Measurements from ENCODE around the gene LOXL1. TPM values are rescaled to one million over a fixed set of nuclear protein-coding genes. Genes with fewer than 3 reads are reported as not detected.

The LOXL1 gene
- total RNA-seq, 1 donor from 2014 or later: 163 TPM

- H3K4me1 Mint-ChIP-seq (ENCODE audit: low read depth, unreplicated experiment): peaks cover 44% of the 10 kb centered on the region
- peaks cover 23% of the 10 kb centered on the region for H3K27me3 Mint-ChIP-seq (ENCODE audit: unreplicated experiment)
- TF ChIP-seq, protein P1, sequence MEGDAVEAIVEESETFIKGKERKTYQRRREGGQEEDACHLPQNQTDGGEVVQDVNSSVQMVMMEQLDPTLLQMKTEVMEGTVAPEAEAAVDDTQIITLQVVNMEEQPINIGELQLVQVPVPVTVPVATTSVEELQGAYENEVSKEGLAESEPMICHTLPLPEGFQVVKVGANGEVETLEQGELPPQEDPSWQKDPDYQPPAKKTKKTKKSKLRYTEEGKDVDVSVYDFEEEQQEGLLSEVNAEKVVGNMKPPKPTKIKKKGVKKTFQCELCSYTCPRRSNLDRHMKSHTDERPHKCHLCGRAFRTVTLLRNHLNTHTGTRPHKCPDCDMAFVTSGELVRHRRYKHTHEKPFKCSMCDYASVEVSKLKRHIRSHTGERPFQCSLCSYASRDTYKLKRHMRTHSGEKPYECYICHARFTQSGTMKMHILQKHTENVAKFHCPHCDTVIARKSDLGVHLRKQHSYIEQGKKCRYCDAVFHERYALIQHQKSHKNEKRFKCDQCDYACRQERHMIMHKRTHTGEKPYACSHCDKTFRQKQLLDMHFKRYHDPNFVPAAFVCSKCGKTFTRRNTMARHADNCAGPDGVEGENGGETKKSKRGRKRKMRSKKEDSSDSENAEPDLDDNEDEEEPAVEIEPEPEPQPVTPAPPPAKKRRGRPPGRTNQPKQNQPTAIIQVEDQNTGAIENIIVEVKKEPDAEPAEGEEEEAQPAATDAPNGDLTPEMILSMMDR (IDR thresholded peaks at IDR 0.05; ENCODE audit: partially characterized antibody, unreplicated experiment): no peak
- DNase-seq: no peak
- H3K36me3 Mint-ChIP-seq (ENCODE audit: unreplicated experiment): no peaks in the 10 kb centered on the region
- H3K9me3 Mint-ChIP-seq (ENCODE audit: unreplicated experiment): peaks cover 24% of the 10 kb centered on the region
- H3K27ac Mint-ChIP-seq (ENCODE audit: unreplicated experiment): peak overlapping the region; percentile 100
- peak overlapping the region; percentile 46 for H3K4me3 Mint-ChIP-seq (ENCODE audit: unreplicated experiment)
These were observed 26.9 kb downstream of the LOXL1 start for GRCh38 chr15:73952913-73953750.

DNA sequence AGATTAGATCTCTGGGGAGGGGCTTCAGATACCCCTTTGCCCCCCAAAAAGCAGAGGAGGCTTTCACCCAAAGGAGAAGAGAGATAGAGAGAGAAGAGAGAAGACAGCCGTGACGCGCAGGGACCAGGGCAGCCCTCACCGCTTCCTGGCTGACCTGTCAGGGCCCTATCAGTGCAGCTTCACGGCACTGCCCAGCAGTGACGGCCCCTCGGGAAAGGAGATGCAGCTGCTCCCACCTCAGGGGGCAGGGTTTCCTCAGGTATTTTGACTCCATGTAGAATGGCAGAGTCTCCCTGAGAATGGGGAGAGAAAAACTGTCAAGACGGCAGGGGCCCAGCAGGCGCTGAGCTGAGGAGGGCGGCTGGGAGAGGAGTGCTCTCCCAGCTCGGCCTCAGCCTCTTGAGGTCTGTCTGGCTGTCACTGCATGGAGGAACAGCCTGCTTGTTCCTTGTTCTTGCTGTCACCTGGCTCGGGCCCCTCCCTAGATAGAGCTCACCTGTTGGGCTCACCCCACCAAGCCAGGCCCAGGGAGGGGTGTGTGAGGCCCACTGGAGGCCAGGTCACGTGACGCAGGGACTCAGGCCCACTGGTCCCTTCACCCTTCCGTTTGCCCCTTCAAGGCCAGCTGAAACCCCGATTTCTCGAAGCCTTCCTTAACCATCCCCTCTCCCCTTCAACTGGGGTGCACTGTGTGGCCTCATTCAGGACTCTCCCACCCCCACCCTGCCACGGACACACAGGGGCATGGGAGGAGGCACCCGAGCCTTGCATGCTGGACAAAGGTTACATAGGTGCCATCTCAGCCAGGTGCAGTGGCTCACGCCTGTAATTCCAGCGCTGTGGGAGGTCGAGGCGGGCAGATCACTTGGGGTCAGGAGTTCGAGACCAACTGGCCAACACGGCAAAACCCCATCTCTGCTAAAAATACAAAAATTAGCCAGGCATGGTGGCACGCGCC lies 28.2 kb downstream of the LOXL1 start:
- Mint-ChIP-seq H3K27ac (ENCODE audit: unreplicated experiment) (peak overlapping the region; percentile 39), H3K4me3 (ENCODE audit: unreplicated experiment) (no peak overlapping the region), H3K27me3 (ENCODE audit: unreplicated experiment) (peaks cover 26% of the 10 kb centered on the region), H3K9me3 (ENCODE audit: unreplicated experiment) (peaks cover 20% of the 10 kb centered on the region), H3K36me3 (ENCODE audit: unreplicated experiment) (no peaks in the 10 kb centered on the region), H3K4me1 (ENCODE audit: low read depth, unreplicated experiment) (peaks cover 35% of the 10 kb centered on the region)
- no peak for DNase-seq
- TF ChIP-seq, protein P1 (IDR thresholded peaks at IDR 0.05; ENCODE audit: partially characterized antibody, unreplicated experiment): no peak

DNA sequence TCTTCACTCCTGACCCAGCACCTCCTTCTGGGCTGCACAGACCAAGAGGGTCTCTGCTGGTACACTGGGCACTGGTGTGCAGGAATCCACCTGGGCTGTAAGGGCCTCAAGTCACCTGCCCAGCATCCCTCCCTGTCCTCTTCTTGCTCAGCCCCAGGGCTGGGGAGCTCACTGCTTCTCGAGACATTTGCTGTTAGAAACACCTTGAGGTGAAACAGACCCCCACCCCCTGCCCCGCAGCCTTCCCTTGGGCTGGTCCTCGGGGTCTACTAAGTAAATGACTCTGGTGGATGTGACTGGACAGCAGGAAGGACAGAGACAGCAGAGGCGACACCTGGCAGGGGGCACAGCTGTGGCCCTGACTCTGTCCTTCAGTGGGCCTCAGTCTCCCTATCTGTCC lies 29.1 kb downstream of the LOXL1 start:
- DNase-seq: no peak
- H3K4me1 Mint-ChIP-seq (ENCODE audit: low read depth, unreplicated experiment): peaks cover 27% of the 10 kb centered on the region
- peaks cover 22% of the 10 kb centered on the region for H3K27me3 Mint-ChIP-seq (ENCODE audit: unreplicated experiment)
- TF ChIP-seq, protein P1 (IDR thresholded peaks at IDR 0.05; ENCODE audit: partially characterized antibody, unreplicated experiment): no peak
- H3K36me3 Mint-ChIP-seq (ENCODE audit: unreplicated experiment): no peaks in the 10 kb centered on the region
- no peak overlapping the region for H3K27ac Mint-ChIP-seq (ENCODE audit: unreplicated experiment)
- H3K4me3 Mint-ChIP-seq (ENCODE audit: unreplicated experiment): no peak overlapping the region
- H3K9me3 Mint-ChIP-seq (ENCODE audit: unreplicated experiment): peaks cover 17% of the 10 kb centered on the region

DNA sequence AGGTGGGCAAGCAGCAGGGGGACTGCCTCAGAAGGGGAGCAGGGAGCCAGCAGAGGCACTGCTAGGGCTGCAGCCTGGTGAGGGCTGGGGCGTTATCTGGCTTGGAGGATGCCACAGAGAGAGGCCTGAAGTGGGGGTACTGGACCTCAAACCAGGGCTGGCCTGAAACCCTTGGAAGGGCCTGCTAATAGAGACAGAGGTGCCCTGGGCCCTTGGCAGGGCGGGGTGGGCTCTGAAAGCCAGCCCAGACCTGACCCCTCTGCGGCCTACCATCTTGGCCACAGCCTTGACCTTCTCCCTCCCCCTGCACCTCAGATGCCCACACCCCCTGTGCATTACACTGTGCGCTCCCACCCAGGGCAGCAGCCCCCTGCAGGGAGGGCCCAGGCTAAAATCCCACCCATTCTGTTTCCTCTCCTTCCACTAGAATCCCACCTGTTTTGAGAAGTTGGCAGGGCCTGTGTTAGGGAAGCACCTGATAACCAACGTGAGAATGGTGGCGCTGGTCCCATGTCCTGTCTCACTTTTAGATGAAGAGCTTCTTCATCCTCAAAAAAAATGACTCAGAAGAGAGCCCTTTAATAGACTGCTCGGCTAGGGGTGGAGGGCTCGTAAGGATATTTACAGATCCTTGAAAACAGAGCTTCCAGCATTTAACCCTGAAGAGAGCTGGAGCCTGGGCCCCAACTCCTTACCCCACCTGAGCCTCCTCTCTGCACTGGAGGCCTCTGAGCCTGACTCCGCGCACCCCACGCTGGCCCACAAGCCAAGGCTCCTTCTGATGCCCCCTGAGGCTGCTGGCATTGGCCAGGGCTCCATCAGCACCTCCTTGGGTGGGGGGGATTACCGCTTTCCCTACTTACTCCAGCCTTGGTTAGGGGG lies 29.8 kb downstream of the LOXL1 start:
- Mint-ChIP-seq H3K27ac (ENCODE audit: unreplicated experiment) (no peak overlapping the region), H3K36me3 (ENCODE audit: unreplicated experiment) (no peaks in the 10 kb centered on the region), H3K27me3 (ENCODE audit: unreplicated experiment) (peaks cover 15% of the 10 kb centered on the region), H3K4me3 (ENCODE audit: unreplicated experiment) (no peak overlapping the region), H3K4me1 (ENCODE audit: low read depth, unreplicated experiment) (peaks cover 21% of the 10 kb centered on the region), H3K9me3 (ENCODE audit: unreplicated experiment) (peaks cover 9% of the 10 kb centered on the region)
- no peak for DNase-seq
- TF ChIP-seq, protein P1 (IDR thresholded peaks at IDR 0.05; ENCODE audit: partially characterized antibody, unreplicated experiment): no peak
